SK-N-SH (cell line): ENCODE results near the gene RAPGEF1. TPM values are rescaled to one million over a fixed set of nuclear protein-coding genes. Genes with fewer than 3 reads are reported as not detected.

Experiments
- CTCF ChIA-PET: fragments of 300-600, 350-600 bp; formaldehyde crosslinking; extraction: SDS; loops from one replicate; lab custom pipeline; 2021; lab: Yijun Ruan, JAX
- POLR2A ChIA-PET: fragments of 350-600 bp; sonication (Branson Sonifier 250); formaldehyde crosslinking; extraction: SDS; loops from one replicate; lab custom pipeline; 2020; ENCODE audit warnings: antibody characterized with exemption, inconsistent platforms; lab: Yijun Ruan, JAX
- DNase-seq: peaks from one replicate; pipeline ENCODE4 v3.0.0; 2012
- H2AFZ ChIP-seq: fragments of 200-600 bp; sonication (generic); 2 replicates; pipeline ENCODE4 v1.8.1; 2016; ENCODE audit warnings: antibody characterized with exemption, mild to moderate bottlenecking, low read depth
- H3F3A ChIP-seq: fragments of 200-600 bp; sonication (generic); replicated peaks from 2 replicates; pipeline ENCODE3; 2016; ENCODE audit warnings: antibody characterized with exemption, mild to moderate bottlenecking; ENCODE audit not compliant: insufficient read depth
- H3K27ac ChIP-seq, 2 experiments: fragments of 200-500 bp in 1 of 2; fragments of 200-600 bp in 1 of 2; sonication (Bioruptor generic) in 1 of 2; sonication (generic), shearing (Covaris generic) in 1 of 2; 2 replicates each; pipeline versions ENCODE4 v1.5.1 to v1.6.1; 2014 to 2016; ENCODE audit warnings: low read depth in 2 of 2, inconsistent platforms in 1 of 2, low read length in 1 of 2, mild to moderate bottlenecking in 1 of 2, mixed read lengths in 1 of 2
- H3K27me3 ChIP-seq: fragments of 200-600 bp; sonication (generic), shearing (Covaris generic); 2 replicates; pipeline ENCODE4 v1.6.1; 2016; ENCODE audit warnings: mixed run types; ENCODE audit not compliant: insufficient read depth
- H3K36me3 ChIP-seq, 2 experiments: fragments of 200-500 bp in 1 of 2; fragments of 200-600 bp in 1 of 2; sonication (Bioruptor generic) in 1 of 2; sonication (generic) in 1 of 2; replicated peaks in 1 of 2; 2 replicates each; pipeline versions ENCODE3 to v1.5.1; 2014 to 2016; ENCODE audit warnings: low read length in 1 of 2, mild to moderate bottlenecking in 1 of 2; ENCODE audit not compliant: insufficient read depth in 2 of 2, control insufficient read depth in 1 of 2
- H3K4me1 ChIP-seq, 2 experiments: fragments of 200-500 bp in 1 of 2; fragments of 200-600 bp in 1 of 2; sonication (Bioruptor generic) in 1 of 2; sonication (generic), shearing (Covaris generic) in 1 of 2; 2 replicates each; pipeline versions ENCODE4 v1.5.1 to v1.6.1; 2014 to 2016; ENCODE audit warnings: low read depth in 1 of 2, low read length in 1 of 2, mixed run types in 1 of 2; ENCODE audit not compliant: insufficient read depth in 2 of 2, control insufficient read depth in 1 of 2
- H3K4me2 ChIP-seq: fragments of 200-600 bp; sonication (generic), shearing (Covaris generic); 2 replicates; pipeline ENCODE4 v1.6.1; 2017; ENCODE audit warnings: mixed run types
- H3K4me3 ChIP-seq, 2 experiments: fragments of 200-500 bp in 1 of 2; fragments of 200-600 bp in 1 of 2; sonication (Bioruptor generic) in 1 of 2; sonication (generic), shearing (Covaris generic) in 1 of 2; 2 replicates each; pipeline versions ENCODE4 v1.5.1 to v1.8.1; 2014 to 2016; ENCODE audit warnings: low read depth in 2 of 2, inconsistent platforms in 1 of 2, low read length in 1 of 2, mild to moderate bottlenecking in 1 of 2, mixed read lengths in 1 of 2, moderate library complexity in 1 of 2
- H3K79me2 ChIP-seq: fragments of 200-600 bp; sonication (generic); 2 replicates; pipeline ENCODE4 v1.8.1; 2017; ENCODE audit warnings: mild to moderate bottlenecking; ENCODE audit not compliant: insufficient read depth
- H3K9ac ChIP-seq: fragments of 200-600 bp; sonication (generic); 2 replicates; pipeline ENCODE4 v1.6.1; 2017; ENCODE audit warnings: mixed run types
- H3K9me2 ChIP-seq: fragments of 200-600 bp; sonication (generic); 2 replicates; pipeline ENCODE4 v1.6.1; 2017; ENCODE audit warnings: mixed run types
- H3K9me3 ChIP-seq: fragments of 200-600 bp; sonication (generic); 2 replicates; pipeline ENCODE4 v1.6.1; 2017; ENCODE audit warnings: mixed run types, mild to moderate bottlenecking, moderate library complexity
- H4K20me1 ChIP-seq: fragments of 200-600 bp; sonication (generic); 2 replicates; pipeline ENCODE4 v1.6.1; 2017; ENCODE audit warnings: mild to moderate bottlenecking, mixed run types; ENCODE audit not compliant: insufficient read depth
- CHD2 ChIP-seq: fragments of 150-350 bp; IDR thresholded peaks from 2 replicates; pipeline ENCODE4 v1.6.1; 2018; ENCODE audit warnings: low read length; ENCODE audit not compliant: partially characterized antibody
- CTCF ChIP-seq: fragments of 200-600 bp; sonication (generic); IDR thresholded peaks from 2 replicates; pipeline ENCODE4 v1.6.1; 2017; ENCODE audit warnings: antibody characterized with exemption, mild to moderate bottlenecking, moderate library complexity
- EP300 ChIP-seq, 2 experiments: IDR thresholded peaks; 2 replicates each; pipeline versions ENCODE4 v1.4.0 to v1.6.1; 2012; ENCODE audit warnings: borderline replicate concordance in 1 of 2, low read depth in 1 of 2, low read length in 1 of 2
- EZH2phosphoT487 ChIP-seq: fragments of 200-600 bp; sonication (generic); IDR thresholded peaks from 2 replicates; pipeline ENCODE4 v1.6.1; 2017; ENCODE audit warnings: low read depth, mixed run types, mild to moderate bottlenecking, antibody characterized with exemption, moderate library complexity, borderline replicate concordance
- MEF2A ChIP-seq: IDR thresholded peaks from 2 replicates; pipeline ENCODE4 v1.4.0; 2012; ENCODE audit warnings: low read depth, borderline replicate concordance
- MXI1 ChIP-seq: IDR thresholded peaks from 2 replicates; pipeline ENCODE4 v1.6.1; 2012; ENCODE audit warnings: mild to moderate bottlenecking, low read depth, low read length, improper control_type of control experiment
- POLR2AphosphoS5 ChIP-seq: IDR thresholded peaks from 2 replicates; pipeline ENCODE4 v1.6.1; 2012; ENCODE audit warnings: low read depth, low read length
- RFX5 ChIP-seq: IDR thresholded peaks from 2 replicates; pipeline ENCODE4 v1.6.1; 2012; ENCODE audit warnings: mild to moderate bottlenecking, improper control_type of control experiment, low read length
- SIN3A ChIP-seq: IDR thresholded peaks from 2 replicates; pipeline ENCODE4 v1.6.1; 2012; ENCODE audit warnings: low read depth, mild to moderate bottlenecking, low read length, moderate library complexity, borderline replicate concordance
- TAF1 ChIP-seq: IDR thresholded peaks from 2 replicates; pipeline ENCODE4 v1.6.1; 2012; ENCODE audit warnings: low read depth, mild to moderate bottlenecking, low read length, moderate library complexity, borderline replicate concordance
- TCF12 ChIP-seq: IDR thresholded peaks from 2 replicates; pipeline ENCODE4 v1.4.0; 2012
- WGBS: methylation state at CpG from one replicate; pipeline ENCODE4 v1.1.6; 2017; ENCODE audit warnings: low lambda C conversion rate; 5-methylcytosine and 5-hydroxymethylcytosine counted together
- polyA plus RNA-seq, 3 experiments: library from polyadenylated mRNA; depleted of rRNA; stranded (reverse); fragments of >200 nt; gene quantifications; 2 replicates each; pipeline ENCODE4 v1.2.3, GENCODE V29; 2012

RAPGEF1 gene
- polyA plus RNA-seq, 1 of the 3 experiments (the other 2 are of a cell fraction), result 26.2 TPM

GRCh38 chr9:131620764-131621520, 118.9 kb downstream of the RAPGEF1 start:
- Histone ChIP-seq H3K9ac (no peak overlapping the region), H3K9me3 (no peaks in the 10 kb centered on the region), H2AFZ (no peak overlapping the region), H3K4me1 (peaks cover 0 to 24% of the 10 kb centered on the region in 2 experiments; a peak in 1 of 4 replicates), H3F3A (no peaks in the 10 kb centered on the region), H3K27me3 (no peaks in the 10 kb centered on the region), H3K4me3 (no peak overlapping the region), H3K36me3 (peaks cover 10 to 32% of the 10 kb centered on the region in 2 experiments), H3K27ac (no peak overlapping the region), H3K4me2 (no peak overlapping the region), H3K79me2 (no peaks in the 10 kb centered on the region), H3K9me2 (no peaks in the 10 kb centered on the region), H4K20me1 (peaks cover 3% of the 10 kb centered on the region; the same call in 1 of the 2 replicates)
- CTCF ChIA-PET, result interaction anchor here (2.2 kb wide), 1 partner anchor 119 kb away, joined by 13 read pairs; the partner anchor contains the start of gene RAPGEF1
- no peak for DNase-seq
- no peak for TF ChIP-seq MEF2A
- TF ChIP-seq EP300 (IDR thresholded peaks at IDR 0.05; ENCODE audit: borderline replicate concordance in 1 of 2, low read depth in 1 of 2, low read length in 1 of 2), result no peak
- POLR2A ChIA-PET, result interaction anchor here (0.8 kb wide), 1 partner anchor 8 kb away, joined by 3 read pairs; no protein-coding TSS in a partner anchor
- WGBS, result 94% methylated on average over 6 of the region's 9 CpGs

GRCh38 chr9:131619680-131620079, 120.2 kb downstream of the RAPGEF1 start:
- Histone ChIP-seq H3K4me3 (no peak overlapping the region), H3K4me1 (peaks cover 0 to 11% of the 10 kb centered on the region in 2 experiments; a peak in 1 of 4 replicates), H4K20me1 (peaks cover 3% of the 10 kb centered on the region; the same call in 1 of the 2 replicates), H3K4me2 (no peak overlapping the region), H3F3A (no peaks in the 10 kb centered on the region), H3K27ac (no peak overlapping the region), H2AFZ (no peak overlapping the region), H3K9me3 (no peaks in the 10 kb centered on the region), H3K36me3 (peaks cover 10 to 21% of the 10 kb centered on the region in 2 experiments), H3K27me3 (no peaks in the 10 kb centered on the region), H3K9me2 (no peaks in the 10 kb centered on the region), H3K9ac (no peak overlapping the region), H3K79me2 (no peaks in the 10 kb centered on the region)
- ChIA-PET CTCF (interaction anchor here (2.2 kb wide), 1 partner anchor 120 kb away, joined by 13 read pairs; the partner anchor contains the start of gene RAPGEF1), POLR2A (no interaction called here)
- no peak for TF ChIP-seq CTCF
- TF ChIP-seq EZH2phosphoT487, result no peak
- no peak for TF ChIP-seq TCF12
- no peak for TF ChIP-seq POLR2AphosphoS5
- TF ChIP-seq MEF2A, result no peak
- no peak for DNase-seq
- 94% methylated on average over 2 of the region's 3 CpGs for WGBS

- Histone ChIP-seq H3K9me2 (no peaks in the 10 kb centered on the region), H3K4me1 (peaks cover 0 to 7% of the 10 kb centered on the region in 2 experiments; a peak in 1 of 4 replicates)
- TF ChIP-seq CHD2, result no peak
- no peak for TF ChIP-seq MXI1
- no peak for TF ChIP-seq SIN3A
- no peak for TF ChIP-seq POLR2AphosphoS5
- TF ChIP-seq MEF2A, result no peak
- no peak for TF ChIP-seq RFX5
- no peak for TF ChIP-seq TAF1
- TF ChIP-seq, all 33 proteins: peak for 0
- Histone ChIP-seq H3F3A (no peaks in the 10 kb centered on the region), H2AFZ (no peak overlapping the region), H3K9me3 (no peaks in the 10 kb centered on the region), H3K27ac (no peak overlapping the region), H3K27me3 (no peaks in the 10 kb centered on the region), H3K79me2 (no peaks in the 10 kb centered on the region), H4K20me1 (peaks cover 3% of the 10 kb centered on the region; the same call in 1 of the 2 replicates), H3K9ac (no peak overlapping the region), H3K36me3 (peaks cover 10 to 20% of the 10 kb centered on the region in 2 experiments), H3K4me3 (no peak overlapping the region), H3K4me2 (no peak overlapping the region)
- ChIA-PET POLR2A (no interaction called here), CTCF (no interaction called here)
- 96% methylated on average over 16 of the region's 16 CpGs for WGBS
- no peak for DNase-seq
Measured at GRCh38 chr9:131618785-131619184, 121.1 kb downstream of the RAPGEF1 start.
